Transverse colon (tissue), 3 donors: ENCODE results near the gene JHY.

Source experiments
- POLR2A ChIP-seq: fragments of 450-650 bp; IDR thresholded peaks from one replicate; pipeline ENCODE4 v1.6.1; 2016; ENCODE audit warnings: antibody characterized with exemption, mild to moderate bottlenecking, moderate library complexity
- TF ChIP-seq, protein P1 (sequence below), 5 experiments: fragments of 200-600 bp in 3 of 5; fragments of 450-650 bp in 2 of 5; sonication (generic) in 3 of 5; IDR thresholded peaks; 1 replicate in 2 of 5; 2 replicates in 3 of 5; pipeline ENCODE4 v1.5.1; 2016 to 2017; ENCODE audit warnings: antibody characterized with exemption in 5 of 5, inconsistent platforms in 3 of 5, mild to moderate bottlenecking in 2 of 5, moderate library complexity in 1 of 5

DNA sequence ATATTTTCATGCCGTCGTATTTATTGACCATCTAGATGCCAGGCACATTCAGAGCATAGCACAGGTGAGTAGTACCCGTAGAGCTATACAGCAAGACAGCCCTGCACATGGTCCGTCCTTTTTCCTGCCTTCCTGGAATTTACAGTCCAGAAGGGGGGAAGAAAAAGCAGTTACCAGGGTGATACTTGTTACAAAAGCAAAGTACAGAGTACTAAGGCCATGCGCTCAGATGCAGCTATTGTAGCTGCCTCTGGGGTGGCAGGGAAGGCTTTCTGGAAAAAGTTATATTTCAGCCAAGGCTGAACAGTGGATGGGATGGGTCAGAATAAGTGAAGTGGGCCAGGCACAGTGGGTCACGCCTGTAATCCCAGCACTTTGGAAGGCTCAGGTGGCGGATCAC, 36.2 kb downstream of the JHY start:
- TF ChIP-seq, protein P1, sequence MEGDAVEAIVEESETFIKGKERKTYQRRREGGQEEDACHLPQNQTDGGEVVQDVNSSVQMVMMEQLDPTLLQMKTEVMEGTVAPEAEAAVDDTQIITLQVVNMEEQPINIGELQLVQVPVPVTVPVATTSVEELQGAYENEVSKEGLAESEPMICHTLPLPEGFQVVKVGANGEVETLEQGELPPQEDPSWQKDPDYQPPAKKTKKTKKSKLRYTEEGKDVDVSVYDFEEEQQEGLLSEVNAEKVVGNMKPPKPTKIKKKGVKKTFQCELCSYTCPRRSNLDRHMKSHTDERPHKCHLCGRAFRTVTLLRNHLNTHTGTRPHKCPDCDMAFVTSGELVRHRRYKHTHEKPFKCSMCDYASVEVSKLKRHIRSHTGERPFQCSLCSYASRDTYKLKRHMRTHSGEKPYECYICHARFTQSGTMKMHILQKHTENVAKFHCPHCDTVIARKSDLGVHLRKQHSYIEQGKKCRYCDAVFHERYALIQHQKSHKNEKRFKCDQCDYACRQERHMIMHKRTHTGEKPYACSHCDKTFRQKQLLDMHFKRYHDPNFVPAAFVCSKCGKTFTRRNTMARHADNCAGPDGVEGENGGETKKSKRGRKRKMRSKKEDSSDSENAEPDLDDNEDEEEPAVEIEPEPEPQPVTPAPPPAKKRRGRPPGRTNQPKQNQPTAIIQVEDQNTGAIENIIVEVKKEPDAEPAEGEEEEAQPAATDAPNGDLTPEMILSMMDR (IDR thresholded peaks at IDR 0.05), result no peak
- TF ChIP-seq POLR2A, result no peak
